Lower leg skin (tissue), 4 donors: ENCODE results near the gene BCL2. TPM values are rescaled to one million over a fixed set of nuclear protein-coding genes. Genes with fewer than 3 reads are reported as not detected.

ENCODE experiments used
- DNase-seq, 2 donors: peaks; one replicate each; pipeline ENCODE4 v3.0.0-alpha.2; 2019; ENCODE audit warnings: low spot score in 2 of 2
- H3K4me3 ChIP-seq: fragments of 200-600 bp; sonication (generic); 2 replicates; pipeline ENCODE4 v1.5.1; 2017; ENCODE audit warnings: mild to moderate bottlenecking, low read depth; ENCODE audit not compliant: poor library complexity, severe bottlenecking
- POLR2A ChIP-seq, 2 donors: fragments of 450-650 bp; IDR thresholded peaks; one replicate each; pipeline ENCODE4 v1.6.1; 2016 to 2017; ENCODE audit warnings: antibody characterized with exemption in 2 of 2, mild to moderate bottlenecking in 1 of 2, moderate library complexity in 1 of 2
- WGBS, 2 donors: methylation state at CpG; one replicate each; pipeline ENCODE4 v1.1.5; 2018; 5-methylcytosine and 5-hydroxymethylcytosine counted together
- intact Hi-C: fragments of 100-400 bp; cut with DNase I; formaldehyde crosslinking; loops from one replicate; pipeline ENCODE4 v1.15.0; 2023; ENCODE audit warnings: low total_unique reads
- total RNA-seq, 4 donors: library from RNA; depleted of rRNA; stranded (reverse); fragments of >200 nt; gene quantifications; one replicate each; pipeline ENCODE4 v1.1.0, GENCODE V29; 2016
- TF ChIP-seq, protein P1 (sequence below), 3 donors: fragments of 450-650 bp; IDR thresholded peaks; one replicate each; pipeline ENCODE4 v1.5.1; 2016; ENCODE audit warnings: antibody characterized with exemption in 3 of 3, mild to moderate bottlenecking in 3 of 3, moderate library complexity in 2 of 3

Gene BCL2
- total RNA-seq, 4 donors from 2014 or later, result 12.8 to 21.7 (median 18.2) TPM

DNA sequence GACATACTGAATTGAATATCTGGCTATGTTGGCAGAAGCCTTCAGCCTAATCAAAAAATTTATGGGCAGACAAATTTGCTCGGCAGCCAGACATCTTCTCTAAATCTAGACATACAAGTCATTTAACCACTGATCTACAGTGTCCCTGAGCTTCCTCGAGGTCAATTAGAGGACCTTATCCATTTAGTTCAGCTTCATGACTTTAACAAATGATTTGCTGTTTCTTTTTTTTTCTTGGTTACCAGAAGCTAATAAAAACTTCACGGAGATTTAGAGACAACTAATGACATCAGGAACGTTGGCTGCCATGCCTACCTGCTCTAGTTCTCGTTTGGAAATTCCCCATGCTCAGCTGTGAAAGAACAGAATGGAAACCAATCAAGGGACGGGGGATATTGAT is 223.8 kb downstream of the BCL2 start:
- H3K4me3 ChIP-seq, result no peak overlapping the region
- DNase-seq, result no peak
- TF ChIP-seq, protein P1, sequence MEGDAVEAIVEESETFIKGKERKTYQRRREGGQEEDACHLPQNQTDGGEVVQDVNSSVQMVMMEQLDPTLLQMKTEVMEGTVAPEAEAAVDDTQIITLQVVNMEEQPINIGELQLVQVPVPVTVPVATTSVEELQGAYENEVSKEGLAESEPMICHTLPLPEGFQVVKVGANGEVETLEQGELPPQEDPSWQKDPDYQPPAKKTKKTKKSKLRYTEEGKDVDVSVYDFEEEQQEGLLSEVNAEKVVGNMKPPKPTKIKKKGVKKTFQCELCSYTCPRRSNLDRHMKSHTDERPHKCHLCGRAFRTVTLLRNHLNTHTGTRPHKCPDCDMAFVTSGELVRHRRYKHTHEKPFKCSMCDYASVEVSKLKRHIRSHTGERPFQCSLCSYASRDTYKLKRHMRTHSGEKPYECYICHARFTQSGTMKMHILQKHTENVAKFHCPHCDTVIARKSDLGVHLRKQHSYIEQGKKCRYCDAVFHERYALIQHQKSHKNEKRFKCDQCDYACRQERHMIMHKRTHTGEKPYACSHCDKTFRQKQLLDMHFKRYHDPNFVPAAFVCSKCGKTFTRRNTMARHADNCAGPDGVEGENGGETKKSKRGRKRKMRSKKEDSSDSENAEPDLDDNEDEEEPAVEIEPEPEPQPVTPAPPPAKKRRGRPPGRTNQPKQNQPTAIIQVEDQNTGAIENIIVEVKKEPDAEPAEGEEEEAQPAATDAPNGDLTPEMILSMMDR (IDR thresholded peaks at IDR 0.05), result no peak
- TF ChIP-seq POLR2A (IDR thresholded peaks at IDR 0.05), result no peak
- WGBS, 2 donors, result 38 to 42% methylated on average over 6 of the region's 6 CpGs
- intact Hi-C loops, result no loop called here

DNA sequence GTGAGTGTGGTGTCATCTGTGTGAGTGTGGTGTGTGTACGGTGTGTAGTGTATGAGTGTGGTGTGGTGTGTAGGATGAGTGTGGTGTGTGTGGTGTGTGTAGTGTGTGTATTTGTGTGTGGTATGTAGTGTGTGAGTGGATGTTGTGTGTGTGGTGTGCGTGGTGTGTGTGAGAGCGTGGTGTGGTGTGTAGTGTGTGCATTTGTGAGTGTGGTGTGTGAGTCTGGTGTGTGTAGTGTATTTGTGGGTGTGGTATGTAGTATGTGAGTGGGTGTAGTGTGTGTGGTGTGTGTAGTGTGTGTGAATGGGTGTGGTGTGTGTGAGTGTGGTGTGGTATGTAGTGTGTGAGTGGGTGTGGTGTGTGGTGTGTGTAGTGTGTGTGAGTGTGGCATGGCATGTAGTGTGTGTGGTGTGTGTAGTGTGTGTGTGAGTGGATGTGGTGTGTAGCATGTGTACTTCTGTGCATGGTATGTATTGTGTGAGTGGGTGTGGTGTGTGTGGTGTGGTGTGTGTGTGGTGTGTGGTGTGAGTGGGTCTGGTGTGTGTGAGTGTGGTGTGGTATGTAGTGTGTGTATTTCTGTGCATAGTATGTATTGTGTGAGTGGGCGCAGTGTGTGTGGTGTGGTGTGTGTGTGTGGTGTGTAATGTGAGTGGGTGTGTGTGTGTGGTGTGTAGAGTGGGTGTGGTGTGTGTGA is 227.8 kb downstream of the BCL2 start:
- intact Hi-C loops, result no loop called here
- no peak for TF ChIP-seq POLR2A (IDR thresholded peaks at IDR 0.05)
- TF ChIP-seq, protein P1 (IDR thresholded peaks at IDR 0.05), result no peak
- 94 to 95% methylated on average over 4 of the region's 4 CpGs for WGBS, 2 donors
- DNase-seq, result no peak
- H3K4me3 ChIP-seq, result no peak overlapping the region

DNA sequence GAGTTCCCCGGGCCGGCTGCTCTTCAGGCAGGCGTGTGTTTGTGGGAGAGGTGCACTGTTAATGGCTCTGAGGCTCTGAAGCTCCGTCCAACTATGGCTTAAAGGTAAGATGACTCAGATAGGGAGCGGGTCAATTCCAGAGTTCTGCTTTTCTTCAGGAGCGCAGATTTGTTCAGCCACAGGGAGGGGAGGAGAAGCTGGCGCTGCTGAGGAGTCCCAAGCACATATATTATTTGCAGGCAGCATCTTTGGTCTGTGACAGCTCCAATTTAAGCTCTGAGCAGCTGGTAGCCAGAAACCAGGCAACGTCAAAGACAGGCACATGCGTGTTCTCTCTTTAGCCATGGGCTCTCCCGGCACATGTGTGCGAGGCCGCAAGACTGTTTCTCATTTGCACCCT is 229.2 kb downstream of the BCL2 start:
- TF ChIP-seq, protein P1 (IDR thresholded peaks at IDR 0.05), result no peak
- TF ChIP-seq POLR2A (IDR thresholded peaks at IDR 0.05), result no peak
- intact Hi-C loops, result no loop called here
- no peak overlapping the region for H3K4me3 ChIP-seq
- no peak for DNase-seq
- WGBS, 2 donors, result 41 to 57% methylated on average over 12 of the region's 12 CpGs

DNA sequence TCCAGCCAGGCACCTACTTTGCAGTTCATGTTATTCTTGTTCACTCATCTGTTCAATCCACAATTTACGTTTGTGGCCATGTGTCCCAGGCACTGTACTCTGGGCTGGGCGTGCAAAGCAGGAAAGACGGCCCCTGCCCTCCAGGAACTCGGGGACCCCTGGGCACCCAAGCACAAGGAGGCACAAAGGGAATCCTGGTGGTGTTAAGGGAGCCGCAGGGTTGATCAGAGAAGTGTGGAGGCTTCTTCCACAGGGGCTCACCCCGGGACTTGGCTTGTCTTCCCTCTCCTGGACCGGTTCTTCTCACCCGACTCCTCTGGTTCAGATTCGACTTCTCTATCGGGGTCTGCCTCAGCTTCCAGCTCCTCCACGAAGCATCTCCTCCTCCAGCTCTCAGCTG is 230.5 kb downstream of the BCL2 start:
- DNase-seq, result no peak
- intact Hi-C loops, result no loop called here

DNA sequence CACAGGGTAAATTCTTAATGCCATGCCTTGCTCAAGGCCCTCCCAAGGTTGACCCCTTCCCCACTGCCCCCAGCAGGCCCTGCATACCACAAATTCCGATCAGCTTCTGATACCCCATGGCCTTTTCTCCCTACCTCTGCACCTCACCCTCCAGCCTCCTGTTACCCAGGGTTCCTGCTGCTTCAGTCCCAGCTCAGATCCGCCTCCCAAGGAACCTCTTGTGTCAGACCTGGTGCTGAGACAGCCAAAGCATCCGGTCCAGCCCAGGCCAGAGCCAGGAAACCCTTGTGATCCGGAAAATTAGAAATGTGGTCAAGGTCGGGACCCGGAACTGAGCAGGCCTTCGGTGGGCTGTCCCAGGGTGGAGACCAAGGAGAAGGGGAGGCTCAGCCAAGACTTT is 231.3 kb downstream of the BCL2 start:
- intact Hi-C loops, result no loop called here
- DNase-seq, result peak in 1 of 2 donors; percentile 36
- WGBS, 2 donors, result 66 to 94% methylated on average over 7 of the region's 7 CpGs
- no peak for TF ChIP-seq POLR2A (IDR thresholded peaks at IDR 0.05)
- TF ChIP-seq, protein P1 (IDR thresholded peaks at IDR 0.05), result no peak
- H3K4me3 ChIP-seq, result no peak overlapping the region

More for the DNA sequence above, 230.5 kb downstream of the BCL2 start:
- WGBS, 2 donors, result 90 to 93% methylated on average over 11 of the region's 11 CpGs
- TF ChIP-seq, protein P1 (IDR thresholded peaks at IDR 0.05), result no peak
- TF ChIP-seq POLR2A (IDR thresholded peaks at IDR 0.05), result no peak
- no peak overlapping the region for H3K4me3 ChIP-seq
